ENCODE measurements around the gene FCRL1. TPM values are rescaled to one million over a fixed set of nuclear protein-coding genes. Genes with fewer than 3 reads are reported as not detected.

Gene FCRL1
- total and polyA plus RNA-seq, 2 donors (not counting 3 experiments of a cell fraction or from before 2014, with no cell fraction given): not detected

DNA sequence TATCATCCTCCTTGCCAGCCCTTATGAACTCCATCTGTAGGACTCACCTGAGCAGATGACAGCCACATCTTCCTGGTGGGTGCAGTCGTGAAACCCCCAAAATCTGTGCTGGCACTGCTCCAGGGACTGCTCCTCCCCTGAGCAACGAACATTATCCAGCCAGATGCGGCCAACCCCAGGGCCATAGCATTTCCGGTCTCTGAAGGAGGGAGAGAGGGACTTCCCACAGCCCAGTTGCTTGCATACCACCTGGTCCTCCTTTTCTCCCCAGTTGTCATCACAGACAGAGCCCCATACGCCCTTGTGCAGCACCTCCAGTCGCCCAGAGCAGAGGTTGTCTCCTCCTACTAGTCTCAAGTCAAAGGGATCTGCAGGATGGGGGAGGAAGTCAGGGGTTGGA, 13.2 kb upstream of the FCRL1 start:
- no peak for TF ChIP-seq GATA2 (IDR thresholded peaks at IDR 0.05; ENCODE audit: insufficient read depth, insufficient read length, low read depth, low read length)
- Histone ChIP-seq H3K9me3 (replicated peaks; ENCODE audit: control insufficient read depth, insufficient read depth, low read length) (no peaks in the 10 kb centered on the region), H4K20me1 (replicated peaks; ENCODE audit: control insufficient read depth, extremely low read depth, insufficient read depth, low read length) (no peaks in the 10 kb centered on the region), H3K27ac (ENCODE audit: insufficient read depth, low read depth, low read length) (no peak overlapping the region), H3K27me3 (ENCODE audit: control insufficient read depth in 2 of 2, insufficient read depth in 2 of 2, low read length in 2 of 2) (no peaks in the 10 kb centered on the region), H3K36me3 (ENCODE audit: control insufficient read depth in 2 of 2, extremely low read depth in 1 of 2, insufficient read depth in 2 of 2, low read length in 2 of 2) (no peaks in the 10 kb centered on the region), H3K9ac (replicated peaks; ENCODE audit: extremely low read depth, insufficient read depth, low read length) (no peak overlapping the region), H3K4me2 (ENCODE audit: insufficient read depth, low read length) (no peak overlapping the region), H3K79me2 (ENCODE audit: control insufficient read depth, insufficient read depth, low read length) (no peaks in the 10 kb centered on the region), H3K4me1 (ENCODE audit: control insufficient read depth, extremely low read depth, insufficient read depth, low read length) (no peaks in the 10 kb centered on the region), H3K9me1 (replicated peaks; ENCODE audit: control insufficient read depth, extremely low read depth, insufficient read depth, low read length) (no peaks in the 10 kb centered on the region), H2AFZ (ENCODE audit: low read depth, low read length) (no peak overlapping the region), H3K4me3 (replicated peaks in 1 of 3; ENCODE audit: insufficient read depth in 1 of 3, low read depth in 1 of 3, low read length in 3 of 3) (no peak overlapping the region)
- no TSS peak for BruUV-seq (replicated peaks)
- ChIA-PET POLR2A (no interaction called here), CTCF (no interaction called here)
- DNase-seq (ENCODE audit: low read depth, low spot score): no peak
- FAIRE-seq: no peak
- intact Hi-C loops (cut with micrococcal nuclease) (no loop called here), dilution Hi-C loops (cut with MboI; ENCODE audit: extremely low pct_ligation_motif_present, low sequenced_read_pairs) (no loop called here)

DNA sequence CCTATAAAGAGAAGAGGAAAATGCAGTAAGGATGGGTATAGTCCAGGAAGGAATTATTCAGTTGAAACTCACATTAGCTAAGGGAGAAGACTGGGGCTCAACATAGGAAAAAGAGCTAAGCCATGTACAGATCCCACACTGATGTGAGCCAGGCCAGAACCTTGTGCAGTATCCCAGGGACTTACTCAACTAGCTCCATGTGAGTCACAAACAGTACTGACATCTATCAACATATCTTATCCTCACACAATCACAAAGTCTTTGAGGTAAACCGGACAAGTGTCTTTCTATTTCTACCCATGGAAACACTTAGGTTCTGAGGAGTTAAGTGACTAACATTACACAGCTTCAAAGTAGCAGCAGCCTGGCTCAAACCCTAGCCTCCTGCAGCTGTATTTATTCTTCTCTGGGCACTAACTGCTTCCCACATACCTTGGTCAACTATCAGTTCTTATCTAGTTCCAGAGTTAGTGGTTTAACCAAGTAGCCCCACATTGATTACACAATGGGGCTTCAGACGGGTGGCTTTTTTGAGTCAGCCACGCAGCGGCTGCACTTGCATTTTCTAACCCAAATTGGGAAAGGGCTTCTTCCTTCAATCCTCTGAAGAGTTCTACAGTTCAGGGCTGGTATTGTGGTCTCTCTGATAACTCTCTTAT, 12.2 kb upstream of the FCRL1 start:
- Histone ChIP-seq H3K4me1 (ENCODE audit: control insufficient read depth, extremely low read depth, insufficient read depth, low read length) (no peaks in the 10 kb centered on the region), H3K9me1 (replicated peaks; ENCODE audit: control insufficient read depth, extremely low read depth, insufficient read depth, low read length) (no peaks in the 10 kb centered on the region), H3K79me2 (ENCODE audit: control insufficient read depth, insufficient read depth, low read length) (no peaks in the 10 kb centered on the region), H3K4me2 (ENCODE audit: insufficient read depth, low read length) (no peak overlapping the region), H3K27me3 (ENCODE audit: control insufficient read depth in 2 of 2, insufficient read depth in 2 of 2, low read length in 2 of 2) (no peaks in the 10 kb centered on the region), H3K36me3 (ENCODE audit: control insufficient read depth in 2 of 2, extremely low read depth in 1 of 2, insufficient read depth in 2 of 2, low read length in 2 of 2) (no peaks in the 10 kb centered on the region), H2AFZ (ENCODE audit: low read depth, low read length) (no peak overlapping the region), H4K20me1 (replicated peaks; ENCODE audit: control insufficient read depth, extremely low read depth, insufficient read depth, low read length) (no peaks in the 10 kb centered on the region), H3K27ac (ENCODE audit: insufficient read depth, low read depth, low read length) (no peak overlapping the region), H3K4me3 (replicated peaks in 1 of 3; ENCODE audit: insufficient read depth in 1 of 3, low read depth in 1 of 3, low read length in 3 of 3) (no peak overlapping the region), H3K9ac (replicated peaks; ENCODE audit: extremely low read depth, insufficient read depth, low read length) (no peak overlapping the region), H3K9me3 (replicated peaks; ENCODE audit: control insufficient read depth, insufficient read depth, low read length) (no peaks in the 10 kb centered on the region)
- no peak for FAIRE-seq
- POLR2A ChIA-PET: no interaction called here
- dilution Hi-C loops (cut with MboI; ENCODE audit: extremely low pct_ligation_motif_present, low sequenced_read_pairs): no loop called here
- intact Hi-C loops (cut with micrococcal nuclease): no loop called here
- DNase-seq (ENCODE audit: low read depth, low spot score): no peak
- TF ChIP-seq EZH2 (IDR thresholded peaks at IDR 0.05; ENCODE audit: borderline replicate concordance, low read depth, low read length, severe bottlenecking) (no peak), GATA2 (IDR thresholded peaks at IDR 0.05; ENCODE audit: insufficient read depth, insufficient read length, low read depth, low read length) (no peak), MYC (IDR thresholded peaks at IDR 0.05; ENCODE audit: low read depth, low read length) (no peak), POLR2A (IDR thresholded peaks at IDR 0.05; ENCODE audit: low read depth, low read length) (no peak), POLR2AphosphoS5 (IDR thresholded peaks at IDR 0.05; ENCODE audit: insufficient read depth, low read depth, low read length) (no peak), FOS (IDR thresholded peaks at IDR 0.05; ENCODE audit: borderline replicate concordance, insufficient read depth, low read length) (no peak), JUN (IDR thresholded peaks at IDR 0.05; ENCODE audit: borderline replicate concordance, insufficient read depth, insufficient read length, low read depth) (no peak)
- TF ChIP-seq, protein P1, sequence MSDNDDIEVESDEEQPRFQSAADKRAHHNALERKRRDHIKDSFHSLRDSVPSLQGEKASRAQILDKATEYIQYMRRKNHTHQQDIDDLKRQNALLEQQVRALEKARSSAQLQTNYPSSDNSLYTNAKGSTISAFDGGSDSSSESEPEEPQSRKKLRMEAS (IDR thresholded peaks at IDR 0.05; ENCODE audit: insufficient read depth, insufficient read length): no peak
- TF ChIP-seq, protein P2, sequence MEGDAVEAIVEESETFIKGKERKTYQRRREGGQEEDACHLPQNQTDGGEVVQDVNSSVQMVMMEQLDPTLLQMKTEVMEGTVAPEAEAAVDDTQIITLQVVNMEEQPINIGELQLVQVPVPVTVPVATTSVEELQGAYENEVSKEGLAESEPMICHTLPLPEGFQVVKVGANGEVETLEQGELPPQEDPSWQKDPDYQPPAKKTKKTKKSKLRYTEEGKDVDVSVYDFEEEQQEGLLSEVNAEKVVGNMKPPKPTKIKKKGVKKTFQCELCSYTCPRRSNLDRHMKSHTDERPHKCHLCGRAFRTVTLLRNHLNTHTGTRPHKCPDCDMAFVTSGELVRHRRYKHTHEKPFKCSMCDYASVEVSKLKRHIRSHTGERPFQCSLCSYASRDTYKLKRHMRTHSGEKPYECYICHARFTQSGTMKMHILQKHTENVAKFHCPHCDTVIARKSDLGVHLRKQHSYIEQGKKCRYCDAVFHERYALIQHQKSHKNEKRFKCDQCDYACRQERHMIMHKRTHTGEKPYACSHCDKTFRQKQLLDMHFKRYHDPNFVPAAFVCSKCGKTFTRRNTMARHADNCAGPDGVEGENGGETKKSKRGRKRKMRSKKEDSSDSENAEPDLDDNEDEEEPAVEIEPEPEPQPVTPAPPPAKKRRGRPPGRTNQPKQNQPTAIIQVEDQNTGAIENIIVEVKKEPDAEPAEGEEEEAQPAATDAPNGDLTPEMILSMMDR (IDR thresholded peaks at IDR 0.05; ENCODE audit: extremely low read depth in 1 of 2, insufficient read depth in 1 of 2, low read depth in 1 of 2, low read length in 2 of 2): no peak
- CTCF ChIA-PET: no interaction called here
- BruUV-seq (replicated peaks): no TSS peak
